Adrenal gland (tissue), 5 donors: ENCODE data around the gene ANO10.

ENCODE experiments used
- CTCF ChIP-seq, 6 experiments: fragments of 450-650 bp in 4 of 6; fragments of 200-600 bp in 2 of 6; sonication (generic) in 1 of 6; IDR thresholded peaks; 1 replicate in 5 of 6; 2 replicates in 1 of 6; pipeline versions ENCODE4 v1.5.1 to v1.8.0; 2016 to 2021; ENCODE audit warnings: antibody characterized with exemption in 6 of 6, mild to moderate bottlenecking in 2 of 6, moderate library complexity in 1 of 6
- POLR2A ChIP-seq, 2 donors: fragments of 450-650 bp; IDR thresholded peaks; one replicate each; pipeline ENCODE4 v1.6.1; 2017; ENCODE audit warnings: antibody characterized with exemption in 2 of 2, mild to moderate bottlenecking in 2 of 2, moderate library complexity in 1 of 2
- donor health status: DM: no; HTN: no; CAD: no.

- no peak for TF ChIP-seq POLR2A (IDR thresholded peaks at IDR 0.05)
- no peak for TF ChIP-seq CTCF (IDR thresholded peaks at IDR 0.05)
Observed at GRCh38 chr3:43473737-43474136, 148.1 kb downstream of the ANO10 start.
